Gastroesophageal sphincter (tissue), 4 donors: ENCODE data around the gene CARS1. TPM values are rescaled to one million over a fixed set of nuclear protein-coding genes. Genes with fewer than 3 reads are reported as not detected.

ENCODE experiments used
- ATAC-seq: fragments of 150-250 bp; one replicate; pipeline ENCODE4 v1.9.1; 2016; ENCODE audit warnings: mild to moderate bottlenecking, moderate library complexity
- H3K27ac ChIP-seq, 4 donors: fragments of 200-600 bp; sonication (generic) in 3 of 4; 1 replicate in 3 of 4; 2 replicates in 1 of 4; pipeline ENCODE4 v1.5.1; 2016 to 2019
- H3K27me3 ChIP-seq: fragments of 200-600 bp; sonication (generic); one replicate; pipeline ENCODE4 v1.5.1; 2019
- H3K36me3 ChIP-seq, 2 donors: fragments of 200-600 bp; sonication (generic); one replicate each; pipeline ENCODE4 v1.5.1; 2019; ENCODE audit warnings: control low read depth in 1 of 2
- H3K4me1 ChIP-seq, 3 donors: fragments of 200-600 bp; sonication (generic); 1 replicate in 2 of 3; 2 replicates in 1 of 3; pipeline ENCODE4 v1.5.1; 2016 to 2019; ENCODE audit warnings: control low read depth in 2 of 3
- H3K4me3 ChIP-seq, 2 donors: fragments of 200-600 bp; sonication (generic); one replicate each; pipeline ENCODE4 v1.5.1; 2019; ENCODE audit warnings: mild to moderate bottlenecking in 1 of 2, moderate library complexity in 1 of 2
- H3K9me3 ChIP-seq, 3 donors: fragments of 200-600 bp; sonication (generic); one replicate each; pipeline ENCODE4 v1.5.1; 2017 to 2019; ENCODE audit warnings: control low read depth in 2 of 3
- CTCF ChIP-seq, 4 experiments: fragments of 200-600 bp in 2 of 4; fragments of 450-650 bp in 2 of 4; sonication (generic) in 1 of 4; IDR thresholded peaks; one replicate each; pipeline ENCODE4 v1.5.1; 2017 to 2019; ENCODE audit warnings: antibody characterized with exemption in 4 of 4, mild to moderate bottlenecking in 2 of 4, moderate library complexity in 2 of 4
- EP300 ChIP-seq: sonication (generic); formaldehyde crosslinking; IDR thresholded peaks from one replicate; pipeline ENCODE4 v1.6.1; 2017; ENCODE audit warnings: antibody characterized with exemption, mild to moderate bottlenecking
- POLR2A ChIP-seq, 2 donors: fragments of 450-650 bp; IDR thresholded peaks; one replicate each; pipeline ENCODE4 v1.6.1; 2017; ENCODE audit warnings: antibody characterized with exemption in 2 of 2, mild to moderate bottlenecking in 2 of 2, moderate library complexity in 1 of 2
- POLR2AphosphoS5 ChIP-seq: sonication (generic); formaldehyde crosslinking; IDR thresholded peaks from one replicate; pipeline ENCODE4 v1.6.1; 2017; ENCODE audit warnings: antibody characterized with exemption
- WGBS, 2 donors: methylation state at CpG; one replicate each; pipeline ENCODE4 v1.1.5; 2018; ENCODE audit warnings: low coverage in 1 of 2; 5-methylcytosine and 5-hydroxymethylcytosine counted together
- total RNA-seq, 4 donors: library from RNA; depleted of rRNA; stranded (reverse); fragments of >200 nt; gene quantifications; one replicate each; pipeline ENCODE4 v1.1.0, GENCODE V29; 2016

The CARS1 gene
- total RNA-seq, 4 donors from 2014 or later, result 29.1 to 41.5 (median 31.2) TPM

DNA sequence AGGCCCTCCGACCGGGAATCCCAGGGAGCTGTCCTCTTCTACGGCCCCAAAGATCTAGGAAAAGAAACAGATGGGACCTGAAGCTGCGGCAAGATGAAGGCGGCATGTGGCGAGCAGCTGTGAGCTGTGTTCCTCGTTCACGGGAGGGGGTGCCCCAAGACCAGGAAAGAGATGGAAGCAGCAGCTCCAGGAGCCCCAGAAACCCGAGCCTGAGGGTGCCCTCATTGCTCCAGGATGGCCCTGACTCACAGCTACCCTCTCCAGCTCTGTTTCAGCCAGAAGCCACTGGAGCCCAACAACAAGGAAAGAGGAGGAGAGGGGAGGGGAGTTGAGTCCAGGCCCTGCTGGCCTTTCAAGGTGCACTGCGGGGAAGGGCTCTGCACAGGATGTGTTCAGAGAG, 41.4 kb downstream of the CARS1 start:
- no peak for ATAC-seq
- Histone ChIP-seq H3K4me3 (no peak overlapping the region), H3K27me3 (no peaks in the 10 kb centered on the region), H3K9me3 (no peaks in the 10 kb centered on the region), H3K36me3 (peaks cover 0 to 99% of the 10 kb centered on the region in 2 donors), H3K4me1 (peaks cover 0 to 4% (median 0%) of the 10 kb centered on the region in 3 donors), H3K27ac (no peak overlapping the region)
- 86 to 96% methylated on average over 4 to 8 of the region's 10 CpGs for WGBS, 2 donors
- TF ChIP-seq EP300, result no peak
- TF ChIP-seq POLR2AphosphoS5, result no peak
- no peak for TF ChIP-seq POLR2A (IDR thresholded peaks at IDR 0.05)
- no peak for TF ChIP-seq CTCF (IDR thresholded peaks at IDR 0.05)

DNA sequence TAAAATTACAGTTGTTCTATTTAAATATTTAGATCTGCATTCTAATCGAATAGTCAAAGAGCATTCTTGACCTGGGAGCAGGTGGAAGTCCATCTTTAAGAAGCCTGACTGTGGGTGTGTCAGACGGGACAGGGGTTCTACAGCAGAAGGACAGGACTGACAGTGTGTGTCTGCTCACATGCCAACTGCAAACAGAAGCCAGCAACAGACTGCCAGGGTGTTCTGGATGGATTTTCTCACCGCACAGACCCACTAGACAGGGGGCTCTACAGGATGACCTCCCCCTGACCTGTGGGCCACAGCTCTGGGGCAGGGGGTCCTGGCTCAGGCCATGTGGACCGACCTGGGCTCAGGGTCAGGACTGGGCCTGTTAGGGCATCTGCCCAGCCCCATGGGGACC, 42.3 kb downstream of the CARS1 start:
- H3K27ac ChIP-seq, result no peak overlapping the region
- H3K36me3 ChIP-seq, result peaks cover 0 to 100% of the 10 kb centered on the region in 2 donors
- H3K4me3 ChIP-seq, result no peak overlapping the region
- no peaks in the 10 kb centered on the region for H3K27me3 ChIP-seq
- no peak for ATAC-seq
- H3K4me1 ChIP-seq, result no peaks in the 10 kb centered on the region
- H3K9me3 ChIP-seq, result no peaks in the 10 kb centered on the region
- TF ChIP-seq EP300 (no peak), CTCF (IDR thresholded peaks at IDR 0.05) (no peak), POLR2AphosphoS5 (no peak), POLR2A (IDR thresholded peaks at IDR 0.05) (no peak)
- 66% methylated on average over 2 of the region's 4 CpGs; no CpG with 5 or more reads in 1 of the 2 donors for WGBS, 2 donors

DNA sequence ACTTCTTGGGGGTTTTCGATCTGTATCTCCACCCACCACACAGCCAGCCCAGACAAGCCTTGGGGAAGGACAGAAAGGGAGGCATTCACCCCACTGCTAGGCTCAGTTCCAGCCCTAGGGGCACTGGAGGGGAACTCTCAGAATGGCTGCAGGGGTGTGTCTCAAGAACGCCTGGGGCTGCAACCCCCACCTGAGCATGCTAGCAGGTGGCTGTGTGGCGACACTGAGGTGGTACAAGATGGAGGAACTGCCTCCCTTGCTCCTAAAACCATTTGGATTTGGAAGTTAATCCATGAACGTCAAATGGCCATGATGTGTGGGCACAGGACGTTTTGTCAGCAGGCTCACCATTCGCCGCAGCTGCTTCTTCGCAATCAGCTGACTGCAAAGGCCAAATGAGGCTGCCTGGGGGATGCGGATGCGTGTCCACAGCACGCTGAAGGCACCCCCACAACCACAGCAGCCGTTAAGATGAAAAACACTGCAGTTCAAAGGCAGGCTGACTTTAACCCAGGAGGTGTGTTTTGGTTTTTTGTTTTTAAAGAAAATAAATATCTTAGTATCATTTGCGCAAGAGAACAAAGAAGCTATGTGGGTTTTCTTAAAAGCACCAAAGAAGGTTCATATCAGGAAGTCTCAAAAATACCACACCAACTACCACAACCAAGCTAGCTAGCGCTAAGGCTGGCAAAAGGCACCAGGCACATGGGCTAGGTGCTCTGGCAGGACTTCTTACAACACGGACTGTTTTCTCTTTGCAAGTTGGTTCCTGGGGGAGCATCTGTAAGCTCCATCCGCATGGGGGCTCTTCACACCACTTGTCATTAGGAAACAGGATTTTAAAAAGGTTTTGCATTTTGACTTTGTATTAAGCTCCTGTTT, 42.9 kb downstream of the CARS1 start:
- 85 to 91% methylated on average over 6 to 12 of the region's 16 CpGs for WGBS, 2 donors
- Histone ChIP-seq H3K4me3 (no peak overlapping the region), H3K27me3 (no peaks in the 10 kb centered on the region), H3K4me1 (no peaks in the 10 kb centered on the region), H3K36me3 (peaks cover 0 to 100% of the 10 kb centered on the region in 2 donors), H3K9me3 (no peaks in the 10 kb centered on the region), H3K27ac (no peak overlapping the region)
- TF ChIP-seq EP300 (no peak), CTCF (IDR thresholded peaks at IDR 0.05) (no peak), POLR2AphosphoS5 (no peak), POLR2A (IDR thresholded peaks at IDR 0.05) (no peak)
- no peak for ATAC-seq

DNA sequence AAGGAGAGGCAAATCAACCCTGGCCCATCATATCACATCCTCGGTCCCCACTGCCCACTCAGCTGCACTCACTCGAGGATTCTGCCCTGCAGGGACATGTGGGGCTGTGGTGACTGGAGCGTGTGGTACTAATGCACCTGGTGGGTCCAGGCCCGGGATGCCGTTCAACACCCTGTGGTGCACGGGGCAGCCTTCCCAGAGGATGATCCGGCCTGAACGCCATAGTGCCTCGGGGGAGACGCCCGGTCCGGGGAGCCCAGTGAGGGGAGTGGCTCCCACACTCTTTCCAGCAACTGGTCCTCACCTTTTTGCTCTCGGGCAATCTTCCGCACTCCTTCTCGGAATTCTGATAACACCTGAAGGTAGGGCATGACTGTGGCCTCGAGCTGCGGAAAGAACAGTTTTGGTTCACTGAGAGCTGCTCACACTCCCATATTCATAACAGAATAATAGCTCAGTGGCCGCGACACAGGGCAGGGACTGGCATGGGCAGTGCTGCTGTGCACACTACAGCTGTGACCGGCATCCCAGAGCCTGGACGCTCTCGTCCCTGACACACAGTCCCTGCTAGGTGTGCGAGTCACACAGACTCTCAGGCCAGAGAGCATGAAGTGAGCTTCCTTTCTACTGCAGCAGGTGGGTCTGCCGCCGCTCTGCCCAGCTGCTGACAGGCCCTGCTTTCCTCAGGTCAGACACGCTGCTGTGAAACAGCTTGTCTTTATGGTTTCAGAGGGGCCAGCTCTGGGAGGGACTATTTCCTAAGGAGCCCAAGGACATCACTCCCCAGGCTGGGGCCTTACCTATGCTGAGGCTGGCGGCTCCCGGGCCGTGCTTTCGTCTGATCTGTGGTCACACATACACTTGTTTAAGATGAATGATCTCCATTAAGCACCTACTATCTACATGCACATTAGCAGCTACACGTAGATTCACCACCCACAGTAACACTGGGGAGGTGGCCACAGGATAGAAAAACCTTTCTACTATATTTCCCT, 45.0 kb downstream of the CARS1 start:
- TF ChIP-seq POLR2AphosphoS5, result no peak
- TF ChIP-seq CTCF (IDR thresholded peaks at IDR 0.05), result no peak
- TF ChIP-seq EP300, result no peak
- no peak for TF ChIP-seq POLR2A (IDR thresholded peaks at IDR 0.05)
- ATAC-seq, result no peak
- H3K9me3 ChIP-seq, result no peaks in the 10 kb centered on the region
- WGBS, 2 donors, result 96 to 100% methylated on average over 1 to 15 of the region's 31 CpGs
- peaks cover 0 to 100% of the 10 kb centered on the region in 2 donors for H3K36me3 ChIP-seq
- no peak overlapping the region for H3K27ac ChIP-seq
- no peaks in the 10 kb centered on the region for H3K4me1 ChIP-seq
- H3K27me3 ChIP-seq, result no peaks in the 10 kb centered on the region
- H3K4me3 ChIP-seq, result no peak overlapping the region
